GM18870 (cell line): ENCODE measurements around the gene FTSJ1.

Experiments
- ATAC-seq: cut with Tn5 transposase; IDR thresholded peaks from one replicate; pipeline ENCODE4 v1.9.1; 2021; ENCODE audit warnings: moderate library complexity; ENCODE audit not compliant: unreplicated experiment

The FTSJ1 gene

DNA sequence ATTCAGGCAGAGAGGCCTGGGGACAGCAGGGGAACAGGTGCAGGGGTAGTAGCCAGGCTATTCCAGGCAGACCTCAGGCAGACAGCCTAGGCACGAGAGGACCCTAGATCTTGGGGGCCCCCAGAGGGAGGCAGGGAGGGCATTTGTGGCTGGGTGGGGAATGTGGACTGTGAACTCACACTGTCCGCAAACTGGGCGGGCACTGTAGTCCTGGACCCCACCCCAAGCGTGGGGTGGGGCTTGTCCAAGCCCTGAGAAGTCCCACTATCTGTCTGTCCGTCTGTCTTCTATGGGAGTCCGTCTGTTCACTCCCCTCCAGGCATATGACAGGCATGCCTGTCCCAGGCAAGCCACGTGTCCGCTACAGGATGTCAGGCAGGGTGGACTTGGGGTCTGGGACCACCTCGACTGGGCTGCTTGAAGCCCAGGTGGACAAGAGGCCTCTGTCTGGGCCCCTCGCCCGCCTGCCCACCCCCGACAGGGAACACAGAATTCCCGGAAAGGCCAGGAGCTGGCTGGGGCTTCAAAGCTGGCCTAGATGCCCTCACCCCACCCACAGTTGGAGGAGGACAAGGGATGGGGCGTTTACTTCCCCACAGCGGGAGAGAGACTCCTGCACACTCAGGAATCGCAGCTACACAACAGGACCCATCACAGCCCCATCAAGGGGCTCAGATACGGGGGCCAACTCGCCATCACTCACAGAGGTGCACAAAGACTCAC, 5.7 kb upstream of the FTSJ1 start, which contains the start of gene SLC38A5:
Gene SLC38A5, minus strand, starts transcription at position 151 of the 723 bp plus-strand sequence. CDS start 2,336 bp downstream, outside the sequence.
- ATAC-seq: no peak

DNA sequence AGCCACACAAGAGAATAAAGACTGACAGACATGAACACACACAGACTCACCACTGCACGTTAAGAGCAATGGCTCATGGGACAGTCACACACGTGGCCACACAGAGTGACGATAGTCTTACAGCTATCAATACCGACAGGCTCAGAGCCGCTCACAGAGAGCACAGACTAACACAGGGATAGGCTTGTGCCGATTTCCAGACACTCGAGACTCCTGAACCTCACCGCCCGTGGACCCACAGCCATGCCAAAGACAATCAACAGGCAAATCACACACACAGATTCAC, 5.2 kb upstream of the FTSJ1 start:
- ATAC-seq: no peak

DNA sequence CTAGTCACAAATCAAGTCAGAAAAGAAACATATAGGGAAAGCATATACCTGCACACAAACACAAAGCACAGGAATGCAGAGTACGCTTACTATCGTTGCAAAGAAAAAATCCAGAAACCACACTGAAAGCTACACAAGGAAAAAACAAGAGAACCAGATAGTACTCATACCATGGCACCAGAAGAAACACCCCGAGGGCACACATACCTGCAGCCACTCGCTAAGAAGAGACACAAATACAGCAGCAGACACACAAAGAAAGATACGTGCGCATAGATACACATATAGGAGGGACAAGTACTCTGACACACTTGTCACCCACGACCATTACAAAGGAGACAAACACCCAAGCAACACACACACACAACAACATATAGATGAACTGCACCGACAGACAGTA, 4.5 kb upstream of the FTSJ1 start:
- no peak for ATAC-seq

DNA sequence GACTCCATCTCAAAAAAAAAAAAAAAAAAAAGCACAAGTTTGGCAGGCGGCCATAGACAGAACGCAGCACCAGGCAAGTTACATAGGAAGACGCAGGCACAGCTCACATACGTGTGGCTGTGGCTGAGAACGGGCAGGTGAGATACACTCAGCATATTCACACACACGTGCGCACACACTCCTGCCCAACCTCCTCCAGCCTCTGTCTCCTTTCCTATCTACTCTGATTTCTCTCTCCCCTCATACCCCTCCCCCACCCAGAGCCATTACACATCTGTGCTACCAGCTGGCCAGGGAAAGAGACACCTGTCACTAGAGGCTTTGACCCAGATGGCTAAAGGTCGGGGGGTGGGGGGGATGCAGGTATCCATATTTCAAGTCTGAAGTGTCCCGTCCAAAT, 3.8 kb upstream of the FTSJ1 start:
- no peak for ATAC-seq

DNA sequence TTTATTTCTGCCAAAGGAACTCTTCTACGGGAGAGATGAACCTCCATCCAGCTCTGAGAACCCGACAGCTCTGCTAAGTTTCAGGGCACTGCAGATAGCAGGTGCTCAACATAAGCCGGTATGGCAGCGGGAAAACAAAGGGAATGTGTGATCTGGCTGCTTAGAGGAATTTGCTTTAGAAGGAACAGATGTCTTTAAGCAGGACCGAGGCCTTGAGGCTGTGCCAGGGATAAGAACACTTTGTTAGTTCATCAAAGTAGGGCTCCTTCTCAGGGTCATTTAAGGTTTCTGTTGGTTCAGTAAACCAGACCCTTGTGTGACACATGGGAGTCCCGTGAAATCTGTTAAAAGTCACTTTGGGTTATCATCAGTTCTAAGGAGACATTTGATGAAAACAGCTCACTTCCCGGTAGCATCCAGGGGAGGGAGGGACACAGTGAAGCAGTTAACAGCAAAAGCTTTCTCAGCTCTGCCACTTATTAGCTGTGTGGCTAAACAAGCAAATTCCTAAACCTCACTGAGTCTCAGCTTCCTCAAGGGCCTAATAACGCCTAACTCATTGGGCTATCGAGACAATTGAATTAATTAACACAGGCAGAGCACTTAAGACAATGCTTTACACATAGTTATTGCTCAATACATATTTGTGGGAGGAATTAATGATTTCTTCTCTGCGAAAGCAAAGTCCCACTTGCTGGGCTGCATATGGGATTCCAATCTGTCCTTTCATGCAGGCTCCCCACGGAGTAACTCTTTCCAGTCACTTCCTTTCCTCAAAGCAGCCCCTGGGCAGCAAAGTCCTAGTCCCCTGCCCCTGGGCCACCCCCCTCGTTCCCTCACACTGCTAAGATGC, 2.9 kb upstream of the FTSJ1 start:
- ATAC-seq: no peak

DNA sequence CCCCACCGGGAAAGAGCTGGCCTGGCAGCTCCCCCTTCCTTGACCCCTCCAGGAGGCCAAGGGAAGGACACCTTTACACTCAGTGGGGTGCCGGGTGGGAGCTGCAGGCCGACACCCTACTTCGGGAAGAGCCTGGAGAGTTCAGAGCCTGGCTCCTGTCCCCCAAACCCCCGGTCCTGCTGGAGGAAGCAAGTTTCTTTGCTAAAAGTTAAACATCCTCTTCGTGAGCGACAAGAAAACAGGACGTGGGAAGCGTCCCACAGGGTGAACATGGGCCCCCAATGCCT, 2.4 kb upstream of the FTSJ1 start:
- ATAC-seq: no peak

DNA sequence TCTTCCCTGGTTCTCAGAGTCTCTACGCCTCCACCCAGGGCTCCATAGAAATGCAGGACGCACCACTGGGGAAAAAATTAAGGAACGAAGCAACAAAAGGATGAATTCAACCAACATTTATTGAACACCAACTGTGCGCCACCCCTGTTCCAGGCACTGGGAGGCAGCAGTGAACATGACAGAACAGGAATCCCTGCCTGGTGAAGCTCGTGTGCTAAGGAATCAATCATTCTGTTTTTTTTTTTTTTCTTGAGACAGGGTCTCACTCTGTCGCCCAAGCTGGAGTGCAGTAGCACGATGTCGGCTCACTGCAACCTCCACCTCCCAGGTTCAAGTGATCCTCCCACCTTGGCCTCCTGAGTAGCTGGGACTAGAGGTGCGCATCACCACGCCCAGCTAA, 1.9 kb upstream of the FTSJ1 start:
- ATAC-seq: no peak

DNA sequence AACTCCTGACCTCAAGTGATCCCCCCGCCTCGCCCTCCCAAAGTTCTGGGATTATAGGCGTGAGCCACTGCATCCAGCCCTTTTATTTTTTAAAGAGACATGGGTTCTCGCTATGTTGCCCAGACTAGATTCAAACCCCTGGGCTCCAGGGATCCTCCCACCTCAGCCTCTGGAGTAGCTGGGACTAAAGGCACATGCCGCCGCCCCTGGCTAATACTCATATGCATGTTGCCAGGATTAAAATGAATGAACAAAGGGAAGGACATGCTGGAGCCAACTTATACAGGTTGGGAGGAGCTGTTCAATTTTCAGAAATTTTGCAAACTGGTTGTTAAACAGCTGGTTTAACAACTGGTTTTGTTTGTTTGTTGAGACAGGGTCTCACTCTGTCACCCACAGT, 1.4 kb upstream of the FTSJ1 start:
- no peak for ATAC-seq

DNA sequence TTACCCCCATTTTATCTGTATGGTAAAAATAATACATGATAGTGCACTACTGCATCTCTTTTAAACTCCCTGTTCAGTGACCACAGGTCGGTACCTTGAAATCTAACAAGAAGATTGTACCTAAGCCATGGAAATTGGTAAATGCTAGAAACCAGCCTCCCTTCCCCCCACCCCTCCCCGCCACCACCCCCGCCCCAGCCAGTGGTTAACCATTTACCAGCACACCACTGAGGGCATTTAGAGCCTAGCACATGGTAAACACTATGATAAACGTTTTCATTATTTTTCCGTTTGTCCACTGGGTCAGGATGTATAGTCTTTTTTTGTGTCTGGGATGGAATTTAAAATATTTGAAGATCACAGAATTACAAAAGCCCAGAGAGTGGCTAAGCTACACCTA, 703 bp upstream of the FTSJ1 start:
- ATAC-seq: no peak

DNA sequence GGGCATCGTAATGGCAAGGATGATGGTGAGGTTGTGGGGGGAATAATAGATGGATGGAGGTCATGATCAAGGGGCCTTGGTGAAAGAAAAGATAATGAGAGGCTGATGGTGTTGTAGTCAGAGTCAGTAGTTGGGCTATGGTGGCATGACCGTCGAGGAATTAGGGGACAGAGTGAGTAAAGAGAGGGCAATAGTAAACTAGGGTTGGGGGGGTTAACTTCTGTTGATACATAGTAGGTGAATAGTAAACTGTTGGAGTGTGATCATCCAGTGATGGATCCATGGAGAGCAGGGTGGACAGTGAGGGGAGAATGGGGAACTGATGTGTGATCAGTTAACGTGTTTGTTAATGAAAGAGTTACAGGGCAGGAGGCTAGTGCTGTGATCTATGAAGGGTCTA, 920 bp downstream of the FTSJ1 start:
- ATAC-seq: no peak

DNA sequence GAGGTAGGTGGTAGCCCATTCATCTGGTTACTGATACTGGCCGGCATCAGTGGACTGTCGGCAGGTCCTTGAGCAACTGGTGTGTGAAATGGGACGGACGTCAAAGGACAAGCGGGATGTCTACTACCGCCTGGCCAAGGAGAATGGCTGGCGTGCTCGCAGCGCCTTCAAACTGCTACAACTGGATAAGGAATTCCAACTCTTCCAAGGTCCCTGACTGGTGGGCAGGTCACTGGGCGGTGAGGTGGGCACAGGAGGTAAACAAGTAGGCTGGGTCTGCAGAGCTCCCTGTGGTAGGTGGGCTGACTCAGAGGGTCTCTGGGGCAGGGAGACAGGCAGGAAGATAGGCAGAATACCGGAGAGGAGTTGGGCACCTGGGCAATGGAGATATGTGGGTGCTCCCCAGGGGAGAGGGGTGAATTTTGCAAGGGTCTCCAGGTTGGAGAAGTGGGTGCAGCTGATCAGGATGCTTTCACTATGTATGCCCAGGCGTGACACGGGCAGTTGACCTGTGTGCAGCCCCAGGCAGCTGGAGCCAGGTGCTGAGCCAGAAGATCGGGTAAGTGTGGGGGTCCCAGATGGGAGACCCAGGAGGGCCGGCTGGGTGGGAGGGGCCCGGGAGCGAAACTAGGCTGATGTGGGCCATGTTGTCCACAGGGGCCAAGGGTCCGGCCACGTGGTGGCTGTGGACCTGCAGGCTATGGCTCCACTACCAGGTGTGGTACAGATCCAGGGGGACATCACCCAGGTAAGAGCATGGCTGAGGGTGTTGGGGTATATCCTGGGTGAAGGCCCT, 2.2 kb downstream of the FTSJ1 start:
- no peak for ATAC-seq

DNA sequence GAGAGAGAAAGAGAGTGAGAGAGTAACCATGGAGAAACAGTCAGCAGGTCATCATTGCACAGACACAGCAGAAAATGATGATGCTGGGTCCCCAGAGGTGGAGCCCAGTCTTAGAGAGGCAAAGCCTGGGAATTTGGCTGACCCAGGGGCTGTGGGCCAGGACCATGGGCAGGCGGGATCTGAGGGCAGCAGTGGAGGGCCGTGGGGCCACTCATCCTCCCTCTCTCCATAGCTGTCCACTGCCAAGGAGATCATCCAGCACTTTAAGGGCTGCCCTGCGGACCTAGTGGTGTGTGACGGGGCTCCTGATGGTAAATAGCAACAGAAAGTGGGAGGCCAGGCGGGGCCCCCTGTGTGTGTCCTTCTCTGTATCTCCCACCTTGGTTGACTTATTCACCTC, 2.8 kb downstream of the FTSJ1 start:
- no peak for ATAC-seq

DNA sequence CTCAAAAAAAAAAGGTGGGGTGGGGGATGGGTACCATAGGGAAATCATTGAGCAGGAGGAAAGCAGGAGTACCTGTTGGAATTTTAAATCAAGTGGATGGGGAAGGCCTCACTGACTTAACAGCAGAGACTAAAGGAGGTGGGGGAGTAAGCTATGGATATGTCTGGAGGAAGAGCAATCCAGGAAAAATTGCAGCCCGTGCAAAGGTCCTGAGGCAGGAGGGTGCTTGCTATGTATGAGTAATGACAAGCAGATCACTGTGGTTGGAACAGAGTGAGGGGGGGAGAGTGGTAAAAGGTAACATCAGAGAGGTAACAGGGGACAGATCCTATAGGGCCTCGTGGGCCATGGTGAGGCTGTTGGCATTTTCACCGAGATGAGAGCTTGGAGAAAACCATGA, 4.1 kb downstream of the FTSJ1 start:
- ATAC-seq: no peak

DNA sequence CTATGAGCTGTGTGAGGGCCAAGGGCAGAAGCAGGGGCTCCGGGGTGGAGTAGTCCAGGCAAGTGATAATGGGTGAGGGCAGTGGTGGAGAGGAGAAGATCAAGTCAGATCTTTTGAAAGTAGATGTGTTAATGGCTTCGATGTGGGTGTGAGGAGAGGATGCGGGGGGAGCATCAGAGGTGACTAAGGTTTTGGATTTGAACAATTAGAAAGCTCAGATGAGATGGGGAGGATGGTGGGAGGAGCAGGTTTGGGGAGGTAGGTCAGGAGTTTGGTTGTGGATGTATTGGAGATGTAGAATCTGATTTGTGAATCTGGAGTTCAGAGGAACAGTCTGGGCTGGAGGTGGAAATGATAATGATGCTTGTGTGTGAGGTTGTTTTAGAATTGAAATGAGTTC, 4.6 kb downstream of the FTSJ1 start:
- no peak for ATAC-seq

DNA sequence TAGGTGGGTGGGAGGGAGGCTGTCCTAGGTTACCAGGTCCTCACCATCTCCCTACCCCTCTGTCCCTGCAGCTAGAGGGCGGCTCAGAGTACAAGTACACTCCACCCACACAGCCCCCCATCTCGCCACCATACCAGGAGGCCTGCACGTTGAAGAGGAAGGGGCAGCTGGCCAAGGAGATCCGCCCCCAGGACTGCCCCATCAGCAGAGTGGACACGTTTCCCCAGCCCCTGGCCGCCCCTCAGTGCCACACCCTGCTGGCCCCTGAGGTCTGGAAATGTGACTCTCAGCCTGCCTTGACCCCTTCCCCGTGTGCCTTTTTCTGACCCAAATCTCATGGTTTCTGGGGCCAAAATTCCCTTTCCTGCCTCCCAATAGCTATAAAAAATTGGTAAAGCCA, 6.5 kb downstream of the FTSJ1 start:
- ATAC-seq: no peak

DNA sequence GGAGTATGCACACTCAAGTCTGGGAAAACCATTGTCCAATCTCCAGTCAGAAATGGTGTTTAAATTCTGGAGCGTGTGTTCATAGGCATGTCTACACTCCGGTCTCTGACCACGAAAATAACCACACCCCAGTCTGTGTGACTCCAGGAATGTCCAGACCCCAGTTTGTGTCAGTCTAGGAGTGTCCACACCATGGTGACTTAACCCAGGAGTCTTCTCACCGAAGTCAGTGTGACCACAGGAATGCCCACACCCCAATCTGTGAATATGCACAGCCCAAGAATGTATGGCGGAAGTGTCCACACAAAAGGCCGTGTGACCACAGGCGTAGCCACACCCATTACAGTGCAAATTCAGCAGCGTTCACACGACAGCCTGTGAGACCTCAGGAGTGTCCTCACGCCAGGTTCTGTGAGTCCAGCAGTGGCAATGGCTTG, 11.4 kb downstream of the FTSJ1 start:
- ATAC-seq: no peak

DNA sequence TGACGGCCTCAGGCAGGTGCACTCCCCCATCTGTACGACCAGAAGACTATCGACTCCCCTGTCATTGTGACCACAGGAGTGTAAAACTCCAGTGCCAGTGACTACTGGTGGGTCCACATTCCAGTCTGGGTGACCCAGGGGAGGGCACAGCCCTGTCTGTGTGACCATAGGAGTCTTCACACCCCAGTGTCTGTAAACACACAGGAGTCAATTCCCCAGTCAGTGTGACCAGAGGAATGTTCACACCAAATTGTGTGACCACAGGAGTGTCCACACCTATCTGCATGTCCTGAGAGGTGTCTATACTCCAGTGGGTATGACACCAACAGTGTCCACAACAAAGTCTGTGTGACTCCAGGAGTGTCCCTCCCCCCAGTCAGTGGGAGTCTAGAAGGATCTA, 12.0 kb downstream of the FTSJ1 start:
- no peak for ATAC-seq

DNA sequence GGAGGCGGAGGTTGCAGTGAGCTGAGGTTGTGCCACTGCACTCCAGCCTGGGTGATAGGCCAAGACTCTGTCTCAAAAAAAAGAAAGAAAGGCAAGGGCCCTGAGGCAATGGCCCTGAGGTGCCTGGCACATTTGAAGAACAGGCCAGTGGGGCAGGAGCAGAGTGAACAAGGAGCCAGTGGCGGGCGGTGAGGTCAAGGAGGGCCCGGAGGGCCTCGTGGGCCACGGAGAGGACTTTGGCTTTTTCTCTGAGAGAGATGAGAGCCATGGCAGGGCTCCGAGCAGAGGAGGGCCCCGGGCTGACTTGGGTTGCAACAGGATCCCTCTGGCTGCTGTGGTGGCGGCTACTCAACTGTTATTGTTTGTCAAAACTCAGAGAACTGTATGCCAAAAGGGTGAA, 13.3 kb downstream of the FTSJ1 start:
- no peak for ATAC-seq

DNA sequence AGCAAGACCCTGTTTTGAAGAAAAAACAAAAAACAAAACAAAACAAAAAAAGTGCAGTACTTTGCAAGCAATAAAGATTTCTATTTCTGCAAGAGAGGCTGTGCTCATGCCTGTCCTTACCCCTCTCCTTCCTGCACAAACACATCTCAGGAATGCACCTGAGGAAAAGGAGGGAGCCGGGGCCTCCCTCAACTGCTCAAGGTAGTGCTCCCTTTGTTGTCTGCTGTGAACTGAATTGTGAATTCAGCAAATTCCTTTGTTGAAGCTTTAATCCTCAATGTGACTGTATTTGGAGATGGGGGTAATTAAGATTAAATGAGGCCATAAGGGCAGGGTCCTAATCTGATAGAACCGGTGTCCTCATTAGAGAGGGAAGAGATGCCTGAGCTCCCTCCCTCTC, 13.9 kb downstream of the FTSJ1 start:
- ATAC-seq: no peak

DNA sequence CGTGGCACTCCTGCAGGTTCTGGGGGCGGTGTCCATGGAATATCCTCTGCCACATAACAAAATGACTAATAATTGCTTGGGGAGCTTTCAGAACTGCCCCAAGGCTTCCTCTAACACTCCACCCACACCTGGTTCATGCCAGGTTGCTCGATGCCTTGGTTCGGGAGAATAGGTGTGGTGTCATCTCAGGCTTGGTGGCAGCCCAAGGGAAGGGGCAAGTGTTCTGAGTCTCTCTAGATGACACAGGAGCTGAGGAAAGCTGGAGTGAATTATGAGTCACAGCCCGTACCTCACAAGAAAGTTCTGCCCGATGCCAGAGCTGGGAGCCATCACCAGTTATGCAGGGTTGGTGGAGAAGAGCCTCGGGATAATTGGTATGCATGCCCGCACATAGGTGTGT, 14.7 kb downstream of the FTSJ1 start:
- no peak for ATAC-seq

DNA sequence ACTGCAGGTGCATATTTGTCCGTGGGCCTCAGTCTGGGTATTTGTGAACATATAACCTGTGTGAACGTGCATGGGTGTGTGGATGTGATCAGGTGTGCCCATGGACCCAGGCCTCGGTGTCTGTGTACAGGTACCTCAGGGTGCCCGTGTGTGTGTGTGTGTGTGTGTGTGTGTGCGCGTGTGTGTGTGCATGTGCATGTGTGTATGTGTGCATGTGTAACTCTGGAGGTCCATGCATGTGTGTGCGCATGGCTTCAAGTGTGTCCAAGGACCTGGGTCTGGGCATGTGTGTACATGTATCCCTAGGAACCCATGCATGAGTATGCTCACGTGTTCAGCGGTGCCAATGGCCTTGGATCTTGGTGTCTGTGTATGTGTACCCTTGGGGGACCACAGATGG, 15.8 kb downstream of the FTSJ1 start:
- no peak for ATAC-seq

DNA sequence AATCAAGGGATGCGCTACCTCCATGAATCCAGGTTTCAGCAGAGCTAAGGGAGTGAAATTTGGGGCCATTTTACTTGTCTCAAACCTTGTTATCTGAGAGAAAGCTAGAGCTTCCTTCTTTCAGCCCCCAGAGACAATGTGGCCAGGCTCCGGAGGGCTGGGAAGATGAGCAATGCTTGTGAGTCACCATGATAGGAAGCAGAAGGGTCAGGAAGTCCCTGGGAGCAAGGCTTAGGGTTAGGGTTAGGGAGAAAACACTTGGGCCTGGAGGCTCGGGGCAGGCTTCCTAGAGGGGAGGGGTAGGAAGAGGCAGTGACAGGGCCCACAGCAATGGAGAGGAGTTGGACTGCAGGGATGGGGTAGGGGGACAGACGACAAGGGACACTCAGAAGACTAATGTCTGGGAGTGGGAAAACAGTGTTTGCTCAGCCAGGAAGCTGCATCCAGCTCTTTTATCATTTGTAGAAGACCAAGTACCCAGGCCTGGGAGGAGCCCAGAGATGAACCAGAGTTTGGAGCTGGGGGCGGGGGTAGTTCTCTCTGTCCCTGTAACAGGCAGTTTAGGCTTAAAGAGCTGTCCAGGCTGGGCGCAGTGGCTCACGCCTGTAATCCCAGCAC, 16.4 kb downstream of the FTSJ1 start:
- ATAC-seq: no peak
